ENCODE measurements around the gene SBF2.

The SBF2 gene

GRCh38 chr11:9775398-9775779 lies 518.6 kb downstream of the SBF2 start:
- in situ Hi-C loops (cut with MboI; ENCODE audit: low sequenced_read_pairs, unreplicated experiment), result no loop called here
- DNase-seq (ENCODE audit: low spot score), result no peak
- TF ChIP-seq CTCF (IDR thresholded peaks at IDR 0.05; ENCODE audit: borderline replicate concordance, control extremely low read depth, extremely low read depth, insufficient read depth, missing control alignments), result no peak

GRCh38 chr11:9774591-9775397 lies 519.2 kb downstream of the SBF2 start:
- TF ChIP-seq CTCF (IDR thresholded peaks at IDR 0.05; ENCODE audit: borderline replicate concordance, control extremely low read depth, extremely low read depth, insufficient read depth, missing control alignments), result no peak
- no peak for DNase-seq (ENCODE audit: low spot score)
- in situ Hi-C loops (cut with MboI; ENCODE audit: low sequenced_read_pairs, unreplicated experiment), result no loop called here

- in situ Hi-C loops (cut with MboI; ENCODE audit: low sequenced_read_pairs, unreplicated experiment), result no loop called here
- TF ChIP-seq CTCF (IDR thresholded peaks at IDR 0.05; ENCODE audit: borderline replicate concordance, control extremely low read depth, extremely low read depth, insufficient read depth, missing control alignments), result no peak
- DNase-seq (ENCODE audit: low spot score), result no peak
These were observed 519.9 kb downstream of the SBF2 start for GRCh38 chr11:9774109-9774508.

GRCh38 chr11:9773524-9773923 lies 520.5 kb downstream of the SBF2 start:
- DNase-seq (ENCODE audit: low spot score), result no peak
- in situ Hi-C loops (cut with MboI; ENCODE audit: low sequenced_read_pairs, unreplicated experiment), result no loop called here
- no peak for TF ChIP-seq CTCF (IDR thresholded peaks at IDR 0.05; ENCODE audit: borderline replicate concordance, control extremely low read depth, extremely low read depth, insufficient read depth, missing control alignments)

GRCh38 chr11:9772218-9772617 lies 521.8 kb downstream of the SBF2 start:
- DNase-seq (ENCODE audit: low spot score), result no peak
- in situ Hi-C loops (cut with MboI; ENCODE audit: low sequenced_read_pairs, unreplicated experiment), result no loop called here
- TF ChIP-seq CTCF (IDR thresholded peaks at IDR 0.05; ENCODE audit: borderline replicate concordance, control extremely low read depth, extremely low read depth, insufficient read depth, missing control alignments), result no peak

- TF ChIP-seq CTCF (IDR thresholded peaks at IDR 0.05; ENCODE audit: borderline replicate concordance, control extremely low read depth, extremely low read depth, insufficient read depth, missing control alignments), result no peak
- in situ Hi-C loops (cut with MboI; ENCODE audit: low sequenced_read_pairs, unreplicated experiment), result no loop called here
- DNase-seq (ENCODE audit: low spot score), result no peak
These were observed 522.9 kb downstream of the SBF2 start for GRCh38 chr11:9771071-9771511.
